HEK293T (cell line): ENCODE results near the gene HNRNPAB.

Experiments
- CTCF ChIA-PET: fragments of 350-600 bp; formaldehyde crosslinking; extraction: SDS; loops from one replicate; lab custom pipeline; 2021; ENCODE audit warnings: antibody characterized with exemption, inconsistent platforms; lab: Yijun Ruan, JAX
- POLR2A ChIA-PET: fragments of 350-600 bp; formaldehyde crosslinking; extraction: SDS; loops from one replicate; lab custom pipeline; 2020; ENCODE audit warnings: antibody characterized with exemption, inconsistent platforms; lab: Yijun Ruan, JAX
- DNase-seq: peaks from one replicate; pipeline ENCODE4 v3.0.0; 2012; ENCODE audit warnings: mixed read lengths; ENCODE audit errors: extremely low spot score
- ARNT ChIP-seq: fragments of 450-650 bp; IDR thresholded peaks from 2 replicates; pipeline ENCODE4 v1.6.1; 2017; ENCODE audit warnings: mild to moderate bottlenecking
- BHLHE40 ChIP-seq: fragments of 450-650 bp; IDR thresholded peaks from 2 replicates; pipeline ENCODE4 v1.6.1; 2016; ENCODE audit warnings: mild to moderate bottlenecking, moderate library complexity, borderline replicate concordance
- CTBP1 ChIP-seq: fragments of 450-650 bp; IDR thresholded peaks from 2 replicates; pipeline ENCODE4 v1.6.1; 2016; ENCODE audit warnings: borderline replicate concordance
- ELF4 ChIP-seq: fragments of 450-650 bp; IDR thresholded peaks from 2 replicates; pipeline ENCODE4 v1.6.1; 2017; ENCODE audit warnings: antibody characterized with exemption
- FOXA1 ChIP-seq: fragments of 450-650 bp; IDR thresholded peaks from 2 replicates; pipeline ENCODE4 v1.6.1; 2016; ENCODE audit warnings: mild to moderate bottlenecking
- FOXK2 ChIP-seq: fragments of 450-650 bp; IDR thresholded peaks from 2 replicates; pipeline ENCODE4 v1.6.1; 2016; ENCODE audit warnings: mild to moderate bottlenecking
- FOXM1 ChIP-seq: fragments of 450-650 bp; IDR thresholded peaks from 2 replicates; pipeline ENCODE4 v1.6.1; 2017; ENCODE audit warnings: mild to moderate bottlenecking, borderline replicate concordance
- HDGF ChIP-seq: fragments of 450-650 bp; IDR thresholded peaks from 2 replicates; pipeline ENCODE4 v1.6.1; 2017; ENCODE audit warnings: antibody characterized with exemption, borderline replicate concordance
- L3MBTL2 ChIP-seq: fragments of 450-650 bp; conservative IDR thresholded peaks from 2 replicates; pipeline ENCODE4 v1.6.1; 2016; ENCODE audit warnings: mild to moderate bottlenecking
- LEF1 ChIP-seq: fragments of 450-650 bp; IDR thresholded peaks from 2 replicates; pipeline ENCODE4 v1.6.1; 2017; ENCODE audit warnings: mild to moderate bottlenecking, borderline replicate concordance
- TARDBP ChIP-seq: fragments of 450-650 bp; IDR thresholded peaks from 2 replicates; pipeline ENCODE4 v1.6.1; 2016
- ZNF384 ChIP-seq: fragments of 450-650 bp; IDR thresholded peaks from 2 replicates; pipeline ENCODE4 v1.6.1; 2016
- TF ChIP-seq, protein P1 (sequence below): fragments of 450-650 bp; IDR thresholded peaks from 2 replicates; pipeline ENCODE4 v1.6.1; 2016

The HNRNPAB gene

GRCh38 chr5:178210073-178210535 is 5.8 kb downstream of the HNRNPAB start:
- DNase-seq: no peak
- CTCF ChIA-PET: no interaction called here
- POLR2A ChIA-PET: interaction anchor here (0.5 to 2.0 kb wide), 4 partner anchors 9 to 274 kb away, joined by 3 to 4 read pairs (median 4); partner anchors contain the start of genes NHP2 and PHYKPL
- TF ChIP-seq L3MBTL2 (no peak), ELF4 (no peak), BHLHE40 (no peak), FOXA1 (no peak), LEF1 (no peak)

- TF ChIP-seq ELF4 (peak; percentile 12; the same call in 1 of the 2 replicates), TARDBP (no peak)
- ChIA-PET CTCF (no interaction called here), POLR2A (interaction anchor here (0.5 to 2.0 kb wide), 2 partner anchors 22 to 273 kb away, joined by 3 to 4 read pairs; partner anchors contain the start of gene PHYKPL)
- no peak for DNase-seq
These were observed 6.4 kb downstream of the HNRNPAB start for GRCh38 chr5:178210686-178211085.

- ChIA-PET CTCF (interaction anchor here (0.6 kb wide), 1 partner anchor 1803 kb away, joined by 3 read pairs; no protein-coding TSS in a partner anchor), POLR2A (interaction anchor here (0.6 to 3.6 kb wide), 4 partner anchors 7 to 36 kb away, joined by 3 to 17 read pairs (median 4); partner anchors contain the start of genes HNRNPAB and PHYKPL)
- DNase-seq: peak; percentile 8
- no peak for TF ChIP-seq HDGF
- peak; percentile 33 for TF ChIP-seq ELF4
These were observed 7.0 kb downstream of the HNRNPAB start for GRCh38 chr5:178211095-178212048.

DNA sequence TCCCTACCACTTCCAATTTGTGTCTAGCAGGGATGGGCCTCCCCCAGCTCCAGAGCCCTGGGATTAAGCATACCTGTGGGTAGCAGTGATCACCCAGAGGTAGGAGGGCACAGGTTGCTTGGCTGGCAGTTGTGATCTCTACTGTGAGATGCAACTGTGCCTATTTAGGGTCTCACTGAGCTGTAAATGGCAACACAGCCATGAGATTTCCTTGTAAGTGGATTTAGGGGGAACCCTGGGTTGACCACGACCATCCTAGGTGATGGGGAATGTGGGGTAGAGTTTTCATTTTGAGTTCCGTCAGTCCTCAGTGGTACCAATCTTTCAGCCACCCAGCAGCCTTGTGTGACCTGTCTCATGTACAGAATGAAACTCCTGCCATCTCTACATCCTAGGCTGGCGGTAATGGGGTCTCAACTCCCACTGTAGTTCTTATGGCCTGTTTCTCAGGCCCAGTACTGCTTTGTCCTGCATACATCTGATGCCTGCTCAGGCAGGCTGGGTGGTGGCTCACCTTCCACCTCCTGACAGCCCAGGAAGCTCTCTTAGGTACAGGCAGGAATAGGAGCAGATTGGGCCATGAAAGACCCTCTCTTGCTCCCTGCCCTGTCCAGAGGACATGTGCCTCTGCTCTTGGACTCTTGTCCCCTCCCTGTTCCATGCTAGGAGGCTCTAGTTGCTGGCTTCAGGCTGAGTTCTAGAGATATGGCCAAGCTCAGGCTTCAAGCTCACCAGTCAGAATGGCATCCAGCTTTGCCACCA is 8.1 kb downstream of the HNRNPAB start:
- ChIA-PET CTCF (no interaction called here), POLR2A (interaction anchor here (0.6 to 3.6 kb wide), 6 partner anchors 8 to 39 kb away, joined by 3 to 17 read pairs (median 4); partner anchors contain the start of genes HNRNPAB and PHYKPL)
- no peak for DNase-seq
- TF ChIP-seq L3MBTL2 (no peak), HDGF (no peak), ELF4 (no peak), BHLHE40 (no peak)
- TF ChIP-seq, protein P1, sequence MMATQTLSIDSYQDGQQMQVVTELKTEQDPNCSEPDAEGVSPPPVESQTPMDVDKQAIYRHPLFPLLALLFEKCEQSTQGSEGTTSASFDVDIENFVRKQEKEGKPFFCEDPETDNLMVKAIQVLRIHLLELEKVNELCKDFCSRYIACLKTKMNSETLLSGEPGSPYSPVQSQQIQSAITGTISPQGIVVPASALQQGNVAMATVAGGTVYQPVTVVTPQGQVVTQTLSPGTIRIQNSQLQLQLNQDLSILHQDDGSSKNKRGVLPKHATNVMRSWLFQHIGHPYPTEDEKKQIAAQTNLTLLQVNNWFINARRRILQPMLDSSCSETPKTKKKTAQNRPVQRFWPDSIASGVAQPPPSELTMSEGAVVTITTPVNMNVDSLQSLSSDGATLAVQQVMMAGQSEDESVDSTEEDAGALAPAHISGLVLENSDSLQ: no peak

DNA sequence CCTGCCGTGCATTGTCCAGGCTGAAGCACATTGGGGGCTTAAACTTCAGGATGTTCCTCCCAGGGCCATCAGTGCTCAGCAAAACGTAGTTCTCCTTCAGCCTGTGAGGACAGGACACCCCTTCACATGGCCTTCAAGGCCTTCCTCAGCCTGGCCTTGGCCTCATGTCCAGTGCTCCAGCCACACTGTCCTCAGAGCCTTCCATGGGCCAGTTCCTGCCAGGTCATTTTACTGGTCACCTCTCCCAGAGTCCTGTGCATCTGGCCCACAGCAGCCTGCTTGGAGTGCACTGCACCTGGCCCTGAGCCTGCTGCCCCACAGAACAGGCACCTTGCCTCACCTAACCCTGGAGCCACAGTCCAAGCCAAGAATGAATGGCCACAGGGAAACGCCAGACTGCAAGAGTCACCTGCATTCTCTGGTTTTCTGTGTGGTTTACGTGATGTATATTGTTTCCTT is 8.7 kb downstream of the HNRNPAB start:
- no peak for DNase-seq
- ChIA-PET POLR2A (interaction anchor here (0.9 to 3.6 kb wide), 6 partner anchors 8 to 38 kb away, joined by 3 to 18 read pairs (median 6); partner anchors contain the start of genes HNRNPAB and PHYKPL), CTCF (no interaction called here)
- TF ChIP-seq L3MBTL2 (no peak), BHLHE40 (no peak), ELF4 (no peak), TARDBP (no peak), CTBP1 (no peak), ARNT (no peak), FOXK2 (no peak), ZNF384 (no peak)
- TF ChIP-seq, protein P1: no peak

DNA sequence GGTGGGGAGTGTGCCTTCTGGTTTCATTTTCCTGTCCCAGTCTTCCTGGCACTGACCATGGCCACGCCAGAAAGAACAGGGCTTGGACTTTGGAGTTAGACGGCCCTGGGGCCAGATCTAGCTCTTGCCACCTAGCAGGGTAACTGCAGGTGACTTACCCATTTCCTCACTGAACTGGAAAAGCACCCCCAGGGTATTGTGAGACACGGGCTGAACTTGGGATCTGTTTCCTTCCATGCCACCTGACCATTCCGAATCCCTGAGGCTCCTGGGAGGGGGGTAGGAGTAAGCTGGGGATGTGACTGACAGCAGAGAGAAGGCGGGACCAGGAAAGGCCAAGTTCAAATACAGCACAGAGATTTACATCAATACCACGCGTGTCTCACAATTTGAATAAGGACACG is 9.4 kb downstream of the HNRNPAB start:
- CTCF ChIA-PET: interaction anchor here (0.5 kb wide), 1 partner anchor 22 kb away, joined by 4 read pairs; no protein-coding TSS in a partner anchor

More for the DNA sequence above, 9.4 kb downstream of the HNRNPAB start:
- TF ChIP-seq CTBP1 (no peak), FOXM1 (no peak), ZNF384 (no peak)
- TF ChIP-seq, protein P1: peak; percentile 86
- DNase-seq: no peak
- POLR2A ChIA-PET: interaction anchor here (1.9 to 3.6 kb wide), 3 partner anchors 9 to 18 kb away, joined by 7 to 18 read pairs (median 17); partner anchors contain the start of genes HNRNPAB and PHYKPL
